Stimulated activated CD8-positive, alpha-beta memory T cell treated with anti-CD3 and anti-CD28 coated beads, Interleukin-4, amount 100 ng/mL, for 1 hour (primary cell): ENCODE measurements around the gene GPR119.
"Not testable (repeated sequence)": the region's sequence is repeated elsewhere in the genome, so short reads cannot be mapped to it uniquely, and the experiment has no call there.

Experiments
- DNase-seq, 2 donors: peaks; one replicate each; pipeline ENCODE4 v3.0.0-alpha.2; 2020; ENCODE audit warnings: low read depth in 2 of 2, low spot score in 1 of 2

The GPR119 gene

DNA sequence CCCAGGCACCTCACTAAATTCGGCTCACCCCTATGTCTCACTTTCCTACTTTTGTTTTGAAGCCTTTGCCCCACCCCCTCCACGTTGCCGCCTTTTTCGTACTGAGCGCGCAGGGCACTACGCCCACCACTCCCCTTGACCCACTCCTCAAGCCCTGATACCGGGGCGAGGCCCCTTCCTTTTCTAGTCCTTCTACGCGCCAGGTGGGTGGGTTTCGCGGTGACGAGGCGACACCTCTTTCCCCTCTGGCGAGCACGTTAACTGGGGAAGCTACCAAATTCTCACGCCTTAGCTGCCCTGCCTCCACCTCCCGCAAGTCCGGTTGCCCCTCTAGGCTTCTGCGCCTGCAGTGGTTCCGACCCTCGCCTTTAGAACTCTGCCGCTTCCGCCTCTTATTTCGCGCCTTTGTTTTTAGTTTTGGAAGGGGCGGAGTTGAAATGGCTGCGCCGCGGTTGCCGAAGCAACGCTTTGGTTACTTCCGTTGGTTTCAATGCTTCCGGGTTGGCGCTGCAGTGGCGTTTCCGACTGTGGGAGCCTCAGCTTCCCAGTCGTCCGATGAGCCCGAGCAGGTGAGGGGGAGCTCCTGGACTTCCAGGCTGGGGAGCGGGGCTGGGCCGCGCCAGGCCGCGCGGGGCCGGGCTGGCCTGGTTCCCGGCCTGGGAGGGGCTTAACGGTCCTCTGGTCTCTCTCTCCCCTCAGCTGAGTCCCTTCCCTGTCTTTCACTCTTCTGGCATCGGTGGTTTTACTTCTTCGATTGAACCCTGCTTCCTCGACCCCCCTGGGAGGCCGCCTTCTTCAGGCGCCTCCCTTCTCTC is 45.9 kb downstream of the GPR119 start, which contains the start of gene SLC25A14:
Gene SLC25A14 (plus strand): TSS at position 512 of the 815 bp plus-strand sequence. CDS start 360 bp downstream, outside the sequence.
- DNase-seq: peak; percentile 13 to 51

DNA sequence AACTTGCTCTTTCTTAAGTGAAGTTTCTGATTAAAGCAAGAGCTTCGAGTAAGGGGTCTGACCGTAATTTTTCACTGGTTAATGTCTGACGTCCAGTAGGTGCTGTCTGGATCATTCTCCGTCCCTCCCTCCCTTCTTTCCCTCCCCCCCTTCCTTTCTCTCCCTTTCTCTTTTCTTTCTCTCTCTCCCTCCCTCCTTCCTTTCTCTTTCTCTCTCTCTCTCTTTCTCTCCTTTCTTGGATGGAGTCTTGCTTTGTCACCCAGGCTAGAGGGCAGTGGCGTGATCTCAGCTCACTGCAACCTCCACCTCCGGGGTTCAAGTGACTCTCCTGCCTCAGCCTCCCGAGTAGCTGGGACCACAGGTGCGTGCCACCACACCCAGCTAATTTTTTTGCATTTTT is 46.6 kb downstream of the GPR119 start:
- DNase-seq: not testable (repeated sequence)

DNA sequence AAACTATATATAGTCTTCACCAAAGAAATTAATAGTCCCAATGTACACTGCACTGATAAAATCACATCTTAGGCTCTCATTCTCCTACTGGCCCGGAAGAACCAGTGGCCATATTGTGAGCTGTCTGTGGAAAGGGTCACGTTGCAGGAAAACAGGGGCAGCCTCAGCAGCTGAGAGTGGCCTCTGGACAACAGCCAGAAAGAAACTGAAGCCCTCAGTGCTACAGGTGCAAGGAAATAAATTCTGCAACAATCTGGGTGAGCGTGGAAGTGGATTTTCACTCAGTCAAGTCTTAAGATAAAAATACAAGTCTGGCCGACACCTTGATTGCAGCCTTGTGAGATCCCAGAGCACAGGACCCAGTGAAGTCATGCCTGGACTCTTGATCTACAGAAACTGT is 48.9 kb downstream of the GPR119 start:
- DNase-seq: no peak
